CD4-positive, CD25-positive, alpha-beta regulatory T cell (primary cell): Measurements from ENCODE around the gene KNDC1. TPM values are rescaled to one million over a fixed set of nuclear protein-coding genes. Genes with fewer than 3 reads are reported as not detected.

Experiments used
- ATAC-seq, 2 donors: fragments of 150-1000 bp; cut with Tn5 transposase; one replicate each; pipeline ENCODE4 v1.10.0; 2021; ENCODE audit warnings: low read depth in 2 of 2, moderate number of reproducible peaks in 2 of 2, moderate library complexity in 1 of 2
- DNase-seq, 3 donors: peaks; one replicate each; pipeline versions ENCODE4 v3.0.0 to v3.0.0-alpha.2; 2012 to 2022; ENCODE audit warnings: mixed read lengths in 1 of 3
- H3K27ac ChIP-seq: one replicate; pipeline ENCODE4 v1.7.0; 2013; ENCODE audit warnings: mild to moderate bottlenecking, low read length; ENCODE audit not compliant: insufficient read depth, poor library complexity, severe bottlenecking
- H3K27me3 ChIP-seq: one replicate; pipeline ENCODE4 v1.7.0; 2013; ENCODE audit warnings: low read length; ENCODE audit not compliant: control insufficient read depth, insufficient read depth
- H3K36me3 ChIP-seq: one replicate; pipeline ENCODE4 v1.7.0; 2013; ENCODE audit warnings: mild to moderate bottlenecking, low read length, moderate library complexity; ENCODE audit not compliant: control insufficient read depth, insufficient read depth
- H3K4me1 ChIP-seq: 2 replicates; pipeline ENCODE4 v1.7.0; 2013; ENCODE audit warnings: mild to moderate bottlenecking, low read length; ENCODE audit not compliant: insufficient read depth, control insufficient read depth, poor library complexity, severe bottlenecking
- H3K4me3 ChIP-seq: one replicate; pipeline ENCODE4 v1.7.0; 2013; ENCODE audit warnings: low read depth, mild to moderate bottlenecking, low read length, moderate library complexity
- H3K9me3 ChIP-seq, 2 experiments: 1 replicate in 1 of 2; 2 replicates in 1 of 2; pipeline ENCODE4 v1.7.0; 2013; ENCODE audit warnings: low read length in 2 of 2, mild to moderate bottlenecking in 1 of 2, moderate library complexity in 1 of 2; ENCODE audit not compliant: control insufficient read depth in 2 of 2
- H3K27ac Mint-ChIP-seq, 3 donors: one replicate each; pipeline ENCODE4 v1.8.0; 2020 to 2022; ENCODE audit warnings: mild to moderate bottlenecking in 3 of 3, mixed read lengths in 3 of 3, moderate library complexity in 2 of 3
- H3K27me3 Mint-ChIP-seq: one replicate; pipeline ENCODE4 v1.8.0; 2022; ENCODE audit warnings: mild to moderate bottlenecking, mixed read lengths
- H3K36me3 Mint-ChIP-seq: one replicate; pipeline ENCODE4 v1.8.0; 2020; ENCODE audit warnings: mixed read lengths
- H3K4me1 Mint-ChIP-seq, 4 donors: one replicate each; pipeline ENCODE4 v1.8.0; 2020 to 2022; ENCODE audit warnings: mixed read lengths in 4 of 4, mild to moderate bottlenecking in 1 of 4
- H3K4me3 Mint-ChIP-seq, 4 donors: one replicate each; pipeline ENCODE4 v1.8.0; 2020 to 2022; ENCODE audit warnings: mild to moderate bottlenecking in 4 of 4, mixed read lengths in 4 of 4, moderate library complexity in 3 of 4
- H3K9me3 Mint-ChIP-seq, 7 donors: one replicate each; pipeline ENCODE4 v1.8.0; 2020 to 2022; ENCODE audit warnings: mixed read lengths in 7 of 7, mild to moderate bottlenecking in 3 of 7, moderate library complexity in 2 of 7
- polyA plus RNA-seq, 4 donors: library from polyadenylated mRNA; unstranded; fragments of 300-500 nt; fragmentation: Illumina TruSeq; gene quantifications; one replicate each; pipeline ENCODE4 v1.2.3, GENCODE V29; 2021
- total RNA-seq: library from RNA; stranded (reverse); gene quantifications from one replicate; pipeline ENCODE4 v1.2.3, GENCODE V29; 2022

The KNDC1 gene
- total and polyA plus RNA-seq, 5 donors from 2014 or later, result 1.1 TPM; not detected in 4

GRCh38 chr10:133236401-133237240, 76.6 kb downstream of the KNDC1 start:
- Mint-ChIP-seq H3K4me1 (peaks cover 0 to 23% (median 7%) of the 10 kb centered on the region in 4 donors), H3K27ac (no peak overlapping the region), H3K27me3 (peaks cover 70% of the 10 kb centered on the region), H3K9me3 (no peaks in the 10 kb centered on the region), H3K36me3 (no peaks in the 10 kb centered on the region), H3K4me3 (no peak overlapping the region)
- Histone ChIP-seq H3K9me3 (no peaks in the 10 kb centered on the region), H3K27me3 (peaks cover 5% of the 10 kb centered on the region), H3K4me1 (peaks cover 35% of the 10 kb centered on the region), H3K27ac (no peak overlapping the region), H3K4me3 (no peak overlapping the region), H3K36me3 (no peaks in the 10 kb centered on the region)
- ATAC-seq (no peak), DNase-seq (no peak)

GRCh38 chr10:133237241-133237587, 77.2 kb downstream of the KNDC1 start:
- no peak for ATAC-seq
- H3K4me1 ChIP-seq, result peaks cover 40% of the 10 kb centered on the region
- H3K4me1 Mint-ChIP-seq, result peaks cover 0 to 27% (median 7%) of the 10 kb centered on the region in 4 donors

GRCh38 chr10:133237588-133238465, 77.8 kb downstream of the KNDC1 start, which contains the start of gene VENTX:
Gene VENTX (plus strand): TSS chr10:133237855. CDS start chr10:133237915, 60 bp downstream.
- H3K9me3 Mint-ChIP-seq, result no peaks in the 10 kb centered on the region
- H3K9me3 ChIP-seq, result no peaks in the 10 kb centered on the region
- no peaks in the 10 kb centered on the region for H3K36me3 Mint-ChIP-seq
- H3K27ac ChIP-seq, result no peak within 1 kb of the TSS
- H3K4me3 Mint-ChIP-seq, result peak within 1 kb of the TSS in 2 of 4 donors; percentile 51 to 54
- H3K27ac Mint-ChIP-seq, result no peak within 1 kb of the TSS
- H3K4me1 Mint-ChIP-seq, result peaks cover 0 to 29% (median 5%) of the 10 kb centered on the region in 4 donors
- no peak for DNase-seq
- peaks cover 40% of the 10 kb centered on the region for H3K4me1 ChIP-seq
- ATAC-seq, result no peak
- peaks cover 5% of the 10 kb centered on the region for H3K27me3 ChIP-seq
- no peak within 1 kb of the TSS for H3K4me3 ChIP-seq
- peaks cover 65% of the 10 kb centered on the region for H3K27me3 Mint-ChIP-seq
- no peaks in the 10 kb centered on the region for H3K36me3 ChIP-seq

More at GRCh38 chr10:133237241-133237587, 77.2 kb downstream of the KNDC1 start:
- H3K9me3 ChIP-seq, result no peaks in the 10 kb centered on the region
- H3K4me3 ChIP-seq, result no peak overlapping the region
- no peak overlapping the region for H3K4me3 Mint-ChIP-seq
- no peak overlapping the region for H3K27ac Mint-ChIP-seq
- no peak overlapping the region for H3K27ac ChIP-seq
- no peaks in the 10 kb centered on the region for H3K9me3 Mint-ChIP-seq
- H3K36me3 ChIP-seq, result no peaks in the 10 kb centered on the region
- H3K36me3 Mint-ChIP-seq, result no peaks in the 10 kb centered on the region
- no peak for DNase-seq
- peaks cover 68% of the 10 kb centered on the region for H3K27me3 Mint-ChIP-seq
- peaks cover 5% of the 10 kb centered on the region for H3K27me3 ChIP-seq

GRCh38 chr10:133238466-133238804, 78.4 kb downstream of the KNDC1 start:
- Mint-ChIP-seq H3K27ac (no peak overlapping the region), H3K27me3 (peaks cover 59% of the 10 kb centered on the region), H3K4me3 (peak overlapping the region in 1 of 4 donors; percentile 54)

GRCh38 chr10:133239990-133240389, 80.0 kb downstream of the KNDC1 start:
- H3K27me3 Mint-ChIP-seq, result peaks cover 47% of the 10 kb centered on the region
- Histone ChIP-seq H3K4me3 (no peak overlapping the region), H3K4me1 (peaks cover 40% of the 10 kb centered on the region), H3K36me3 (no peaks in the 10 kb centered on the region), H3K27ac (no peak overlapping the region), H3K27me3 (peaks cover 9% of the 10 kb centered on the region), H3K9me3 (no peaks in the 10 kb centered on the region)
- no peak overlapping the region for H3K4me3 Mint-ChIP-seq
- no peaks in the 10 kb centered on the region for H3K9me3 Mint-ChIP-seq
- H3K36me3 Mint-ChIP-seq, result no peaks in the 10 kb centered on the region
- H3K4me1 Mint-ChIP-seq, result peaks cover 0 to 26% (median 5%) of the 10 kb centered on the region in 4 donors
- ATAC-seq, result no peak
- H3K27ac Mint-ChIP-seq, result no peak overlapping the region
- no peak for DNase-seq

More at GRCh38 chr10:133238466-133238804, 78.4 kb downstream of the KNDC1 start:
- H3K9me3 Mint-ChIP-seq, result no peaks in the 10 kb centered on the region
- DNase-seq (no peak), ATAC-seq (no peak)
- no peak overlapping the region for H3K27ac ChIP-seq
- peaks cover 9% of the 10 kb centered on the region for H3K27me3 ChIP-seq
- H3K36me3 Mint-ChIP-seq, result no peaks in the 10 kb centered on the region
- no peaks in the 10 kb centered on the region for H3K9me3 ChIP-seq
- H3K4me1 Mint-ChIP-seq, result peaks cover 0 to 29% (median 5%) of the 10 kb centered on the region in 4 donors
- H3K4me1 ChIP-seq, result peaks cover 40% of the 10 kb centered on the region
- no peaks in the 10 kb centered on the region for H3K36me3 ChIP-seq
- H3K4me3 ChIP-seq, result no peak overlapping the region

- no peaks in the 10 kb centered on the region for H3K9me3 Mint-ChIP-seq
- peaks cover 9% of the 10 kb centered on the region for H3K27me3 ChIP-seq
- peak overlapping the region; percentile 62 to 78 (median 72) for H3K4me3 Mint-ChIP-seq
- H3K27me3 Mint-ChIP-seq, result peaks cover 39% of the 10 kb centered on the region
- peak overlapping the region; percentile 32 for H3K4me3 ChIP-seq
- no peaks in the 10 kb centered on the region for H3K9me3 ChIP-seq
- ATAC-seq (no peak), DNase-seq (peak in 1 of 3 donors; percentile 40)
- H3K27ac ChIP-seq, result no peak overlapping the region
- H3K4me1 Mint-ChIP-seq, result peaks cover 0 to 21% (median 5%) of the 10 kb centered on the region in 4 donors
- peaks cover 24% of the 10 kb centered on the region for H3K4me1 ChIP-seq
- H3K27ac Mint-ChIP-seq, result no peak overlapping the region
- no peaks in the 10 kb centered on the region for H3K36me3 Mint-ChIP-seq
- H3K36me3 ChIP-seq, result no peaks in the 10 kb centered on the region
Observed at GRCh38 chr10:133241501-133242205, 81.6 kb downstream of the KNDC1 start.

- H3K27ac Mint-ChIP-seq, result peak overlapping the region in 1 of 3 donors; percentile 2
- H3K27me3 Mint-ChIP-seq, result peaks cover 33% of the 10 kb centered on the region
- H3K36me3 Mint-ChIP-seq, result no peaks in the 10 kb centered on the region
- H3K4me3 Mint-ChIP-seq, result peak overlapping the region in 2 of 4 donors; percentile 52 to 73
- H3K36me3 ChIP-seq, result no peaks in the 10 kb centered on the region
- peaks cover 15% of the 10 kb centered on the region for H3K4me1 ChIP-seq
- peaks cover 0 to 21% (median 5%) of the 10 kb centered on the region in 4 donors for H3K4me1 Mint-ChIP-seq
- DNase-seq, result no peak
- no peak overlapping the region for H3K27ac ChIP-seq
- no peaks in the 10 kb centered on the region for H3K9me3 ChIP-seq
- H3K9me3 Mint-ChIP-seq, result no peaks in the 10 kb centered on the region
- no peak for ATAC-seq
- H3K27me3 ChIP-seq, result peaks cover 9% of the 10 kb centered on the region
- H3K4me3 ChIP-seq, result no peak overlapping the region
Observed at GRCh38 chr10:133242611-133243356, 82.8 kb downstream of the KNDC1 start.
